ENCODE measurements around the gene ATP5MG.

DNA sequence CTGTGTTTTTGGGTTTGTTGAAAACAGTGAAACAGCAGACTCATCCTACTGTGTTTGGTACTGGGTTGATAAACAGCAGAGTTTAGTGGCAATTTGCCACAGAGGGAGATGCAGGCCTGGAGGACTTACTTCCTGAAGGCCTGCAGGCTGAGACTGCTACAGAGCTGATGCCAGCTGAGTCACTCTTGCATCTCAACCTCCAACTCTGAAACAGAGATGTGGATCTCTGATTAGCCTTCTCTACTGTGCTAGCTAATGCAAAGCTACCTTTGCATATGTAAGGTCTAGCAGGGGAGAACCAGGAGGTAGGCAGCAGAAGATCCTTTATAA, 14.3 kb downstream of the ATP5MG start:
- TF ChIP-seq RAD21 (IDR thresholded peaks at IDR 0.05; ENCODE audit: low read length) = peak; percentile 22; the same call in 1 of the 2 replicates
- TF ChIP-seq CTCF (conservative IDR thresholded peaks at IDR 0.05; ENCODE audit: low read depth, low read length) = no peak
- TF ChIP-seq FOS (IDR thresholded peaks at IDR 0.05; ENCODE audit: low read depth, low read length) = peak; percentile 86
- peak; percentile 64 for TF ChIP-seq RCOR1 (IDR thresholded peaks at IDR 0.05; ENCODE audit: insufficient replicate concordance, low read length)
- TF ChIP-seq MXI1 (IDR thresholded peaks at IDR 0.05; ENCODE audit: borderline replicate concordance, low read depth, low read length) = peak; percentile 57; the same call in 1 of the 2 replicates
- no peak for TF ChIP-seq POLR2A (IDR thresholded peaks at IDR 0.05; ENCODE audit: low read depth, low read length)
- TF ChIP-seq NFE2L2 (IDR thresholded peaks at IDR 0.05; ENCODE audit: low read depth, low read length) = peak; percentile 83; the same call in 1 of the 2 replicates
- TF ChIP-seq CEBPB (IDR thresholded peaks at IDR 0.05; ENCODE audit: low read depth, low read length) = peak; percentile 43; the same call in 1 of the 2 replicates
